SK-N-SH treated with all-trans-retinoic acid at 6 μM for 48 hours (cell line): ENCODE measurements around the gene FANCL.

Experiments
- ARNTL ChIP-seq: fragments of 450-650 bp; formaldehyde crosslinking; IDR thresholded peaks from 2 replicates; pipeline ENCODE4 v1.5.0; 2020; ENCODE audit warnings: low read depth, mild to moderate bottlenecking, moderate library complexity, borderline replicate concordance
- RARB ChIP-seq: fragments of 250-450 bp; sonication (Bioruptor Pico); IDR thresholded peaks from 2 replicates; pipeline ENCODE4 v1.8.0; 2021; ENCODE audit warnings: mild to moderate bottlenecking, moderate library complexity
- ZNF8 ChIP-seq: fragments of 450-650 bp; formaldehyde crosslinking; IDR thresholded peaks from 2 replicates; pipeline ENCODE4 v1.5.0; 2020; ENCODE audit warnings: mild to moderate bottlenecking, moderate library complexity
- TF ChIP-seq, protein P1 (sequence below): fragments of 250-450 bp; sonication (Bioruptor Pico); IDR thresholded peaks from 2 replicates; pipeline ENCODE4 v1.5.1; 2020; ENCODE audit warnings: low read depth, mild to moderate bottlenecking, moderate library complexity

GRCh38 chr2:58207189-58207588 lies 33.9 kb downstream of the FANCL start:
- no peak for TF ChIP-seq ARNTL (CRISPR knock-in tag)
- TF ChIP-seq ZNF8 = no peak
- TF ChIP-seq, protein P1, sequence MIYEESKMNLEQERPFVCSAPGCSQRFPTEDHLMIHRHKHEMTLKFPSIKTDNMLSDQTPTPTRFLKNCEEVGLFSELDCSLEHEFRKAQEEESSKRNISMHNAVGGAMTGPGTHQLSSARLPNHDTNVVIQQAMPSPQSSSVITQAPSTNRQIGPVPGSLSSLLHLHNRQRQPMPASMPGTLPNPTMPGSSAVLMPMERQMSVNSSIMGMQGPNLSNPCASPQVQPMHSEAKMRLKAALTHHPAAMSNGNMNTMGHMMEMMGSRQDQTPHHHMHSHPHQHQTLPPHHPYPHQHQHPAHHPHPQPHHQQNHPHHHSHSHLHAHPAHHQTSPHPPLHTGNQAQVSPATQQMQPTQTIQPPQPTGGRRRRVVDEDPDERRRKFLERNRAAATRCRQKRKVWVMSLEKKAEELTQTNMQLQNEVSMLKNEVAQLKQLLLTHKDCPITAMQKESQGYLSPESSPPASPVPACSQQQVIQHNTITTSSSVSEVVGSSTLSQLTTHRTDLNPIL = no peak
- no peak for TF ChIP-seq RARB (CRISPR knock-in tag)
